Osteocyte (in vitro differentiated cells): Measurements from ENCODE around the gene CACNA1H. TPM values are rescaled to one million over a fixed set of nuclear protein-coding genes. Genes with fewer than 3 reads are reported as not detected.

Source experiments
- DNase-seq: peaks from one replicate; pipeline ENCODE4 v3.0.0; 2021; ENCODE audit warnings: mixed read lengths; ENCODE audit not compliant: unreplicated experiment; ENCODE audit errors: extremely low spot score
- H3K27ac Mint-ChIP-seq: one replicate; pipeline ENCODE4 v1.8.0; 2021; ENCODE audit warnings: mild to moderate bottlenecking, mixed read lengths; ENCODE audit not compliant: unreplicated experiment
- H3K27me3 Mint-ChIP-seq: one replicate; pipeline ENCODE4 v1.8.0; 2021; ENCODE audit warnings: mixed read lengths; ENCODE audit not compliant: unreplicated experiment
- H3K36me3 Mint-ChIP-seq: one replicate; pipeline ENCODE4 v1.8.0; 2021; ENCODE audit warnings: mixed read lengths; ENCODE audit not compliant: unreplicated experiment
- H3K4me1 Mint-ChIP-seq: one replicate; pipeline ENCODE4 v1.8.0; 2021; ENCODE audit warnings: mixed read lengths; ENCODE audit not compliant: unreplicated experiment
- H3K4me3 Mint-ChIP-seq: one replicate; pipeline ENCODE4 v1.8.0; 2021; ENCODE audit warnings: mild to moderate bottlenecking, moderate library complexity, mixed read lengths; ENCODE audit not compliant: unreplicated experiment
- H3K9me3 Mint-ChIP-seq: one replicate; pipeline ENCODE4 v1.8.0; 2021; ENCODE audit warnings: mixed read lengths; ENCODE audit not compliant: unreplicated experiment
- CTCF ChIP-seq: fragments of 200-600 bp; sonication (generic); IDR thresholded peaks from 2 replicates; pipeline ENCODE4 v1.5.0; 2021; ENCODE audit warnings: antibody characterized with exemption, mild to moderate bottlenecking, moderate library complexity
- total RNA-seq: library from RNA; stranded (reverse); gene quantifications from 2 replicates; pipeline ENCODE4 v1.2.1, GENCODE V29; 2021

CACNA1H gene
- total RNA-seq, 1 donor from 2014 or later: 21.2 TPM

GRCh38 chr16:1200014-1200627, 47.2 kb downstream of the CACNA1H start:
- Mint-ChIP-seq H3K27me3 (no peaks in the 10 kb centered on the region), H3K4me3 (no peak overlapping the region), H3K36me3 (peaks cover 5% of the 10 kb centered on the region), H3K4me1 (no peaks in the 10 kb centered on the region), H3K9me3 (no peaks in the 10 kb centered on the region), H3K27ac (no peak overlapping the region)
- DNase-seq: no peak
- TF ChIP-seq CTCF: no peak

GRCh38 chr16:1201444-1201843, 48.5 kb downstream of the CACNA1H start:
- DNase-seq: no peak
- TF ChIP-seq CTCF: no peak
- peaks cover 7% of the 10 kb centered on the region for H3K36me3 Mint-ChIP-seq
- no peak overlapping the region for H3K4me3 Mint-ChIP-seq
- no peaks in the 10 kb centered on the region for H3K9me3 Mint-ChIP-seq
- no peaks in the 10 kb centered on the region for H3K27me3 Mint-ChIP-seq
- H3K27ac Mint-ChIP-seq: no peak overlapping the region
- no peaks in the 10 kb centered on the region for H3K4me1 Mint-ChIP-seq

GRCh38 chr16:1202274-1202673, 49.4 kb downstream of the CACNA1H start:
- TF ChIP-seq CTCF: no peak
- H3K4me1 Mint-ChIP-seq: no peaks in the 10 kb centered on the region
- H3K36me3 Mint-ChIP-seq: peaks cover 7% of the 10 kb centered on the region
- H3K27ac Mint-ChIP-seq: no peak overlapping the region
- H3K4me3 Mint-ChIP-seq: no peak overlapping the region
- DNase-seq: no peak
- no peaks in the 10 kb centered on the region for H3K9me3 Mint-ChIP-seq
- no peaks in the 10 kb centered on the region for H3K27me3 Mint-ChIP-seq

GRCh38 chr16:1204933-1205332, 52.0 kb downstream of the CACNA1H start:
- DNase-seq: no peak
- no peak for TF ChIP-seq CTCF
- H3K36me3 Mint-ChIP-seq: peaks cover 7% of the 10 kb centered on the region
- H3K4me1 Mint-ChIP-seq: no peaks in the 10 kb centered on the region
- no peak overlapping the region for H3K4me3 Mint-ChIP-seq
- no peaks in the 10 kb centered on the region for H3K9me3 Mint-ChIP-seq
- no peak overlapping the region for H3K27ac Mint-ChIP-seq
- H3K27me3 Mint-ChIP-seq: no peaks in the 10 kb centered on the region

- DNase-seq: no peak
- TF ChIP-seq CTCF: no peak
- Mint-ChIP-seq H3K27me3 (no peaks in the 10 kb centered on the region), H3K4me1 (no peaks in the 10 kb centered on the region), H3K4me3 (no peak overlapping the region), H3K36me3 (peaks cover 5% of the 10 kb centered on the region), H3K9me3 (no peaks in the 10 kb centered on the region), H3K27ac (no peak overlapping the region)
These were observed 53.4 kb downstream of the CACNA1H start for GRCh38 chr16:1206326-1206725.
